Testis (tissue), 2 donors: ENCODE results near the gene CCDC57.
A peak's percentile ranks its signal among the peaks of the same experiment; 100 is the strongest.

ENCODE experiments used
- POLR2A ChIP-seq: fragments of 450-650 bp; IDR thresholded peaks from one replicate; pipeline ENCODE4 v1.6.1; 2017; ENCODE audit warnings: antibody characterized with exemption, mild to moderate bottlenecking, moderate library complexity
- TF ChIP-seq, protein P1 (sequence below), 3 experiments: fragments of 450-650 bp in 2 of 3; fragments of 200-600 bp in 1 of 3; sonication (generic) in 1 of 3; IDR thresholded peaks; one replicate each; pipeline ENCODE4 v1.5.1; 2016 to 2019; ENCODE audit warnings: antibody characterized with exemption in 3 of 3, mild to moderate bottlenecking in 2 of 3, moderate library complexity in 1 of 3

GRCh38 chr17:82153745-82154375 lies 58.8 kb downstream of the CCDC57 start:
- TF ChIP-seq, protein P1, sequence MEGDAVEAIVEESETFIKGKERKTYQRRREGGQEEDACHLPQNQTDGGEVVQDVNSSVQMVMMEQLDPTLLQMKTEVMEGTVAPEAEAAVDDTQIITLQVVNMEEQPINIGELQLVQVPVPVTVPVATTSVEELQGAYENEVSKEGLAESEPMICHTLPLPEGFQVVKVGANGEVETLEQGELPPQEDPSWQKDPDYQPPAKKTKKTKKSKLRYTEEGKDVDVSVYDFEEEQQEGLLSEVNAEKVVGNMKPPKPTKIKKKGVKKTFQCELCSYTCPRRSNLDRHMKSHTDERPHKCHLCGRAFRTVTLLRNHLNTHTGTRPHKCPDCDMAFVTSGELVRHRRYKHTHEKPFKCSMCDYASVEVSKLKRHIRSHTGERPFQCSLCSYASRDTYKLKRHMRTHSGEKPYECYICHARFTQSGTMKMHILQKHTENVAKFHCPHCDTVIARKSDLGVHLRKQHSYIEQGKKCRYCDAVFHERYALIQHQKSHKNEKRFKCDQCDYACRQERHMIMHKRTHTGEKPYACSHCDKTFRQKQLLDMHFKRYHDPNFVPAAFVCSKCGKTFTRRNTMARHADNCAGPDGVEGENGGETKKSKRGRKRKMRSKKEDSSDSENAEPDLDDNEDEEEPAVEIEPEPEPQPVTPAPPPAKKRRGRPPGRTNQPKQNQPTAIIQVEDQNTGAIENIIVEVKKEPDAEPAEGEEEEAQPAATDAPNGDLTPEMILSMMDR (IDR thresholded peaks at IDR 0.05): peak; percentile 86 to 95 (median 91)
- TF ChIP-seq POLR2A: no peak
